Stomach (tissue), 9 donors: ENCODE data around the gene USP14. TPM values are rescaled to one million over a fixed set of nuclear protein-coding genes. Genes with fewer than 3 reads are reported as not detected.

Source experiments
- DNase-seq, 2 donors: peaks; one replicate each; pipeline versions ENCODE4 v3.0.0 to v3.0.0-alpha.2; 2013 to 2019
- H3K27ac ChIP-seq, 5 donors: fragments of 200-600 bp in 4 of 5; sonication (generic) in 4 of 5; one replicate each; pipeline ENCODE4 v1.5.1; 2013 to 2019; ENCODE audit warnings: mild to moderate bottlenecking in 1 of 5, moderate library complexity in 1 of 5
- H3K27me3 ChIP-seq, 3 donors: fragments of 200-600 bp; sonication (generic); one replicate each; pipeline ENCODE4 v1.5.1; 2017 to 2019; ENCODE audit warnings: mixed run types in 1 of 3
- H3K36me3 ChIP-seq, 4 donors: fragments of 200-600 bp; sonication (generic); 1 replicate in 3 of 4; 2 replicates in 1 of 4; pipeline ENCODE4 v1.5.1; 2016 to 2019
- H3K4me1 ChIP-seq, 4 donors: fragments of 200-600 bp; sonication (generic); one replicate each; pipeline ENCODE4 v1.5.1; 2016 to 2019
- H3K4me3 ChIP-seq, 4 donors: fragments of 200-600 bp; sonication (generic) in 3 of 4; one replicate each; pipeline ENCODE4 v1.5.1; 2016 to 2019; ENCODE audit warnings: mild to moderate bottlenecking in 1 of 4
- H3K9me3 ChIP-seq, 4 donors: fragments of 200-600 bp; sonication (generic); one replicate each; pipeline ENCODE4 v1.5.1; 2016 to 2019
- EP300 ChIP-seq: sonication (generic); formaldehyde crosslinking; IDR thresholded peaks from one replicate; pipeline ENCODE4 v1.6.1; 2017; ENCODE audit warnings: antibody characterized with exemption
- POLR2A ChIP-seq, 4 donors: fragments of 450-650 bp; IDR thresholded peaks; one replicate each; pipeline ENCODE4 v1.6.1; 2016; ENCODE audit warnings: antibody characterized with exemption in 4 of 4, control low read depth in 2 of 4, mild to moderate bottlenecking in 1 of 4, moderate library complexity in 1 of 4
- POLR2AphosphoS5 ChIP-seq, 3 donors: sonication (generic); formaldehyde crosslinking; IDR thresholded peaks; one replicate each; pipeline ENCODE4 v1.6.1; 2016; ENCODE audit warnings: antibody characterized with exemption in 3 of 3
- WGBS, 5 donors: extraction: QIAGEN DNeasy Blood & Tissue Kit in 3 of 5; methylation state at CpG; one replicate each; pipeline versions ENCODE4 v1.1.5 to v1.1.7; 2013 to 2018; 5-methylcytosine and 5-hydroxymethylcytosine counted together
- intact Hi-C: fragments of 100-400 bp; cut with DNase I; formaldehyde crosslinking; loops from one replicate; pipeline ENCODE4 v1.15.1; 2023; ENCODE audit warnings: low total_unique reads
- polyA plus RNA-seq, 3 donors: library from polyadenylated mRNA; stranded (reverse); fragments of 200-250 nt; gene quantifications; one replicate each; pipeline ENCODE4 v1.2.3, GENCODE V29; 2013
- total RNA-seq, 5 donors: library from RNA; depleted of rRNA; stranded (reverse); fragments of >200 nt; gene quantifications; one replicate each; pipeline versions ENCODE4 v1.1.0 to v1.2.3, GENCODE V29; 2014 to 2016
- TF ChIP-seq, protein P1 (sequence below), 7 experiments: fragments of 450-650 bp in 4 of 7; fragments of 200-600 bp in 3 of 7; sonication (generic) in 3 of 7; IDR thresholded peaks; one replicate each; pipeline ENCODE4 v1.5.1; 2016 to 2019; ENCODE audit warnings: antibody characterized with exemption in 7 of 7, control low read depth in 2 of 7, mild to moderate bottlenecking in 1 of 7
- donor health status: healthy with polysubstance abuse.
- donor health status: Bipolar disorder and iron deficiency.
- donor health status: healthy.

The USP14 gene
- total and polyA plus RNA-seq, 8 donors, result 10.4 to 59.3 (median 16.2) TPM

DNA sequence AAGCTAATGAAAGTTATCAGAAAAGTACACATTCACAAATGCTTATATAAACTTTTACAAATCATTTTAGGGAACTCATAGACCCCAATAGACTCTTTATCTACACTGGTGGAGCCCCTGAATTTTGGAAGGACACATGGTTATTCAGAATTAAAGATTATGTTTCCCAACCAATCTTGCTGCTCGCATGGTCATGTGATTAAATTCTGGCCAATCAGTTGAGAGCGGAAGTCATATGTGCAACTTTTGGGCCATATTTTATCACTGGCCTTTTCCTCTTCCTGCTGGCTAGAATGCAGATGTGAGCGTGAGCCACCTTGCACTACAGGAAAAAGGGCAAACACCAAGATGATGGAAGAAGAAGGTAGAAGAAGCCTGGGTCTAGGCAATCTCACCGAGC, 89.7 kb downstream of the USP14 start:
- H3K9me3 ChIP-seq, result peaks cover 0 to 2% (median 0%) of the 10 kb centered on the region in 4 donors
- H3K4me3 ChIP-seq, result no peak overlapping the region
- DNase-seq, result no peak
- no peak overlapping the region for H3K27ac ChIP-seq
- H3K36me3 ChIP-seq, result peaks cover 25 to 100% (median 96%) of the 10 kb centered on the region in 4 donors
- no peaks in the 10 kb centered on the region for H3K27me3 ChIP-seq
- 91 to 96% (median 93%) methylated on average over 4 of the region's 4 CpGs for WGBS, 5 donors
- intact Hi-C loops, result no loop called here
- H3K4me1 ChIP-seq, result no peaks in the 10 kb centered on the region
- TF ChIP-seq, protein P1, sequence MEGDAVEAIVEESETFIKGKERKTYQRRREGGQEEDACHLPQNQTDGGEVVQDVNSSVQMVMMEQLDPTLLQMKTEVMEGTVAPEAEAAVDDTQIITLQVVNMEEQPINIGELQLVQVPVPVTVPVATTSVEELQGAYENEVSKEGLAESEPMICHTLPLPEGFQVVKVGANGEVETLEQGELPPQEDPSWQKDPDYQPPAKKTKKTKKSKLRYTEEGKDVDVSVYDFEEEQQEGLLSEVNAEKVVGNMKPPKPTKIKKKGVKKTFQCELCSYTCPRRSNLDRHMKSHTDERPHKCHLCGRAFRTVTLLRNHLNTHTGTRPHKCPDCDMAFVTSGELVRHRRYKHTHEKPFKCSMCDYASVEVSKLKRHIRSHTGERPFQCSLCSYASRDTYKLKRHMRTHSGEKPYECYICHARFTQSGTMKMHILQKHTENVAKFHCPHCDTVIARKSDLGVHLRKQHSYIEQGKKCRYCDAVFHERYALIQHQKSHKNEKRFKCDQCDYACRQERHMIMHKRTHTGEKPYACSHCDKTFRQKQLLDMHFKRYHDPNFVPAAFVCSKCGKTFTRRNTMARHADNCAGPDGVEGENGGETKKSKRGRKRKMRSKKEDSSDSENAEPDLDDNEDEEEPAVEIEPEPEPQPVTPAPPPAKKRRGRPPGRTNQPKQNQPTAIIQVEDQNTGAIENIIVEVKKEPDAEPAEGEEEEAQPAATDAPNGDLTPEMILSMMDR (IDR thresholded peaks at IDR 0.05), result no peak
- TF ChIP-seq POLR2A (IDR thresholded peaks at IDR 0.05) (no peak), EP300 (no peak), POLR2AphosphoS5 (IDR thresholded peaks at IDR 0.05) (no peak)

DNA sequence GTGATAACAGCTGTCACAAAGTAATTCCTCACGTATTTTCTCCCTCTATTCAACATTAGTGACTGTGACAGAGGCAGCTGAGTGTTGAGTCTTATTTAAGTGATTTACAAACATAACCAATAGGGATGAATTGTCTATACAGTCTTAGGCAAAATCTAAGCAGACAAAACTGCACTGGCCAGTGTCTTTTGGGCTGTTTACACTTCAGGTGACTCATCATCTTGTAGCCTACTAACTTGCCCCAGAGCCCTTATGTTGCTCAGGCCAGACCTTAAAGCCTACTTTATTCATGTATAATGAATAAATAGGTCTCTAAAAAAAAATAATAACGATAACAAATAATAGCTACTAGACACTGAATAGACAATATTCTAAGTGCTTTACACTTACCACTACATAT, 92.3 kb downstream of the USP14 start:
- no peaks in the 10 kb centered on the region for H3K4me1 ChIP-seq
- intact Hi-C loops, result no loop called here
- 86 to 97% (median 87%) methylated on average over 2 of the region's 2 CpGs for WGBS, 5 donors
- no peak overlapping the region for H3K27ac ChIP-seq
- peaks cover 0 to 3% (median 0%) of the 10 kb centered on the region in 4 donors for H3K9me3 ChIP-seq
- peaks cover 38 to 100% (median 97%) of the 10 kb centered on the region in 4 donors for H3K36me3 ChIP-seq
- TF ChIP-seq EP300 (no peak), POLR2A (IDR thresholded peaks at IDR 0.05) (no peak), POLR2AphosphoS5 (IDR thresholded peaks at IDR 0.05) (no peak)
- TF ChIP-seq, protein P1 (IDR thresholded peaks at IDR 0.05), result no peak
- DNase-seq, result no peak
- no peak overlapping the region for H3K4me3 ChIP-seq
- no peaks in the 10 kb centered on the region for H3K27me3 ChIP-seq

DNA sequence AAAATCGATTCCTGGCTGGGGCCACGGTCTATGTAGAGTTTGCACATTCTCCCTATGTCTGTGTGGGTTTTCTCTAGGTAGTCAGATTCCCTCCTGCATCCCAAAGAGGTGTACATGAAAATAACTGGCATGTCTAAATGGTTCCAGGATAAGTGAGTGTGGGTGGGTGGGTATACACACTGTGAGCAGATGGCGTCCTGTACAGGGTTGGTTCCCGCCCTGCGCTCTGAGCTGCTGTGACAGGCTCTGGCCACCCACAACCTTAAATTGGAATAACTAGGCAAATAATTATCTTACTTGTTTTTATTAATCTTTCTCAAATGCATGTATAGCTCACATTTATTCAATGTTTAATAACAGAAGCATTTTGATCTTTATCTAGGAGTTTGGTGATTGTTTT, 93.2 kb downstream of the USP14 start:
- TF ChIP-seq, protein P1 (IDR thresholded peaks at IDR 0.05), result no peak
- TF ChIP-seq POLR2A (IDR thresholded peaks at IDR 0.05) (no peak), POLR2AphosphoS5 (IDR thresholded peaks at IDR 0.05) (no peak), EP300 (no peak)
- no peaks in the 10 kb centered on the region for H3K4me1 ChIP-seq
- 89 to 99% (median 98%) methylated on average over 5 of the region's 5 CpGs for WGBS, 5 donors
- peaks cover 0 to 3% (median 0%) of the 10 kb centered on the region in 4 donors for H3K9me3 ChIP-seq
- intact Hi-C loops, result no loop called here
- DNase-seq, result no peak
- peaks cover 47 to 100% (median 97%) of the 10 kb centered on the region in 4 donors for H3K36me3 ChIP-seq
- no peak overlapping the region for H3K27ac ChIP-seq
- H3K4me3 ChIP-seq, result no peak overlapping the region
- no peaks in the 10 kb centered on the region for H3K27me3 ChIP-seq

DNA sequence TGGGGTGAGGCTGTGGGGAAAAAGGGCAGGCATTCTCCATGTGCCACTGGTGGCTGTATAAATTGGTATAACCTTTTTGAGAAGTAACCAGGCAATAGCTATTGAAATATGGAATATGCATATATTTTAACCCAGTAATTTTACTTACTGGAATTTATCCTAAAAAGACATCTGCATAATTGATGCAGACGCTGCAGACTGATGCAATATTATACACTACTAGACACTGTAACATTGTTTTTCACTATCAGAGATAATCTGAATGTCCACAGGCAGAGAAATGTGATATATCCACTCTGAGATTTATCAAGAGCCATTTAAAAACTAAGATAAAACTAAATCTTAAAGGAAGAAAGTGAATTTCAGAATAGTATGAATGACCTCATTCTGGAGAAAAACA, 94.8 kb downstream of the USP14 start:
- DNase-seq, result no peak
- peaks cover 0 to 3% (median 0%) of the 10 kb centered on the region in 4 donors for H3K9me3 ChIP-seq
- WGBS, 5 donors, result 64 to 83% (median 72%) methylated on average over 1 of the region's 1 CpG
- TF ChIP-seq POLR2A (IDR thresholded peaks at IDR 0.05), result no peak
- no peak overlapping the region for H3K4me3 ChIP-seq
- peaks cover 49 to 100% (median 97%) of the 10 kb centered on the region in 4 donors for H3K36me3 ChIP-seq
- H3K27me3 ChIP-seq, result no peaks in the 10 kb centered on the region
- H3K27ac ChIP-seq, result no peak overlapping the region
- no peaks in the 10 kb centered on the region for H3K4me1 ChIP-seq
- intact Hi-C loops, result no loop called here

DNA sequence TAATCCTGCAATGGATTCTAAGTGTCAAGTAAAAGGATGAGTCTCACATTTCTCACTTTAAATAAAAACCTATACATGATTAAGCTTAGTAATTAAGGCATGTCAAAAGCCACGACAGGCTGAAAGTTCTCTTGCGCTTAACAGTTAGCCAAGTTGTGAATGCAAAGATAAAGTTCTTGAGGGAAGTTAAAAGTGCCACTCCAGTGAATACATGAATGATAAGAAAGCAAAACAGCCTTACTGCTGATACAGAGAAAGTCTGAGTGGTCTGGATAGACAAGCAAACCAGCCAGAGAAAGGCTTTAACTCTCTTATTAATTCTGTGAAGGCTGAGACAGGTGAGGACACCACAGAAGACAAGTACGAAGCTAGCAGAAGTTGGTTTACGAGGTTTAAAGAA, 96.8 kb downstream of the USP14 start:
- WGBS, 5 donors, result 75 to 82% (median 79%) methylated on average over 4 of the region's 4 CpGs
- Histone ChIP-seq H3K27me3 (no peaks in the 10 kb centered on the region), H3K4me1 (no peaks in the 10 kb centered on the region), H3K4me3 (no peak overlapping the region), H3K36me3 (peaks cover 50 to 100% (median 97%) of the 10 kb centered on the region in 4 donors), H3K27ac (no peak overlapping the region), H3K9me3 (peaks cover 0 to 3% (median 0%) of the 10 kb centered on the region in 4 donors)
- DNase-seq, result no peak
- intact Hi-C loops, result no loop called here
- TF ChIP-seq POLR2A (IDR thresholded peaks at IDR 0.05) (no peak), EP300 (no peak), POLR2AphosphoS5 (IDR thresholded peaks at IDR 0.05) (no peak)
- TF ChIP-seq, protein P1 (IDR thresholded peaks at IDR 0.05), result no peak
